Stimulated activated effector memory CD8-positive, alpha-beta T cell treated with anti-CD3 and anti-CD28 coated beads, Interleukin-12 subunit alpha, Interleukin-12 subunit beta, amount 100 ng/mL, for 72 hours (primary cell): ENCODE measurements around the gene ILK.

Experiments used
- ATAC-seq: fragments of 150-1000 bp; cut with Tn5 transposase; 2 replicates; pipeline ENCODE4 v1.10.0; 2021
- DNase-seq, 2 donors: peaks; one replicate each; pipeline ENCODE4 v3.0.0; 2021 to 2022; ENCODE audit warnings: low spot score in 2 of 2
- H3K27ac Mint-ChIP-seq: one replicate; pipeline ENCODE4 v1.8.0; 2022; ENCODE audit warnings: mild to moderate bottlenecking, mixed read lengths
- H3K36me3 Mint-ChIP-seq: one replicate; pipeline ENCODE4 v1.8.0; 2022; ENCODE audit warnings: mild to moderate bottlenecking, mixed read lengths
- H3K4me1 Mint-ChIP-seq: one replicate; pipeline ENCODE4 v1.8.0; 2022; ENCODE audit warnings: mixed read lengths
- H3K4me3 Mint-ChIP-seq: one replicate; pipeline ENCODE4 v1.8.0; 2022; ENCODE audit warnings: mild to moderate bottlenecking, mixed read lengths
- H3K9me3 Mint-ChIP-seq: one replicate; pipeline ENCODE4 v1.8.0; 2022; ENCODE audit warnings: mixed read lengths

ILK gene

DNA sequence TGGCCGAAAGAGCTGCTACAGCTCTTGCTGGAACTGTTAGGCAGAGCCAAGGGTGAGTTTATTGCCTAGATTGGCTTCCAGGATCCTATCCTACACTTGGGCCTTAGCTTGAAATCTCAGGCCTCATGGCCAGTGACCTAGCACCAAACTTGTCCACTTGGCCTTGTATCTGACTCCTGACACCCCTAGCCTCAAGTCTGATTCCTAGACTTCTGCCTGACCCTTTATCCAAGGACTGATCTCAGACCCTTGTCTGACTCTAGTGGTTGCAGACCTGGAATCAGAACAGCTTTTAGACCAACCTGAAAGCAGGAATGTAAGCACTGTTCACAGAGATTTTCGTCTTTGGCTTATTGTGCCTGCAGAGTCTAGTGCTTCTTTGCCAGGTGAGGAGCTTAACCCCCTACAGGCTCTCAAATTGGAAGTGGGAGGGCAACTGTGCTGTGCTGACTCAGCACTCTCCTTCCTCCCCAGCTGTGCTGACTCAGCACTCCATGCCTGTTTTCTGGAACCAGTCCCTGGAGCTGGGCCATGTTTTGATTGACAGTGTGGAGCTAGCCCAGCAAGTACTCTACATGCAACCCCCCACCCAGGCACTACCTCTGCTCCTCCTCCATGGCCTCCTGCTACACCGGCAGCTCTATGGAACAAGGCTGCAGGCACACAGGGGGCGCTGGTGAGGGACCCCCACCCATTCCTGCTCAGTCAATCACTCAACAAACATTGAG is 35.2 kb upstream of the ILK start:
- no peaks in the 10 kb centered on the region for H3K4me1 Mint-ChIP-seq
- no peak overlapping the region for H3K27ac Mint-ChIP-seq
- no peaks in the 10 kb centered on the region for H3K9me3 Mint-ChIP-seq
- no peak for ATAC-seq
- DNase-seq, result no peak
- H3K36me3 Mint-ChIP-seq, result peaks cover 5% of the 10 kb centered on the region
- no peak overlapping the region for H3K4me3 Mint-ChIP-seq

DNA sequence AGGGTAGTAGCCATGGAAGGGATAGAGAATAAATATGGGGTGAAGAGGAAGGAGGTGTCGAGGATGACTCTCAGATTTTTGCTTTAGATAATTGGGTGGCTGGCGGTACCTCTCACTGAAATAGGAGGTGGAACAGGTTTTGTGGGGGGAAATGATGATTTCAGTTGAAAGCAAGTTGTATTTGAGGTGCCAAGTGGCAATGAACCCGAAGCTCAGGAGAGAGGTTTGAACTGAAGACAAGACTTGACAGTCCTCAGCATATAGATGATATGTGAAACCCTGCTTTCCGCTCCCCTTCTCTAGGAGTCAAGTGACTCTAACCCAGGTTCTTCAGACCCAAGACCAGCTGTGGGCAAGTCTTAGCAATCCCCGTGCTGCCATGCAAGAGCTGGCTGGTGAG is 33.9 kb upstream of the ILK start:
- DNase-seq (no peak), ATAC-seq (no peak)
- Mint-ChIP-seq H3K27ac (no peak overlapping the region), H3K9me3 (no peaks in the 10 kb centered on the region), H3K36me3 (peaks cover 5% of the 10 kb centered on the region), H3K4me3 (no peak overlapping the region), H3K4me1 (no peaks in the 10 kb centered on the region)

DNA sequence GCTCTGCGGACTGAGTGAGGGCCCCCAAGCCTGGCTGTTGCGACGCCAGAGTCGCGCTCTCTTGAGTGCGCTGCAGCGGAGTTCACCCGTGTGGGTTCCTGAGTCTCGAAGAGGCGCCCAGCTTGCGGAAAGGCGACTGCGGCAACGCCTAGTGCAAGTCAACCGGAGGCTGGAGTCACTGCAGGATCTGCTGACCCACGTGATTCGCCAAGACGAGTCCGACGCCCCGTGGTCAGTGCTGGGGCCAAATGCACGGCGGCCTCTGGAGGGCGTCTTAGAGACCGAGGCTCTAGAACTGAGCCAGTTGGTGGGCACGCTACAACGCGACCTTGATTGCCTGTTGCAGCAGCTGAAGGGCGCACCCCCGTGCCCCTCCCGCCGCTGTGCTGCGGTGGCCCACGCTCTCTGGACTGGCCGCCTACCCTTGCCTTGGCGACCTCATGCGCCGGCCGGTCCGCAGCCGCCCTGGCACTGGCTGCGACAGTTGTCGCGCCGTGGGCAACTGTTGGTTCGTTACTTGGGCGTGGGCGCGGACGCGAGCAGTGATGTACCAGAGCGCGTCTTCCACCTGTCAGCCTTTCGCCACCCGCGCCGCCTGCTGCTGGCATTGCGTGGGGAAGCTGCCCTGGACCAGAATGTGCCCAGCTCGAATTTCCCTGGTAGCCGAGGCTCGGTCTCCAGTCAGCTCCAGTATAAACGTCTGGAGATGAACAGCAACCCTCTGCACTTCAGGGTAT is 32.7 kb upstream of the ILK start:
- no peak for ATAC-seq
- Mint-ChIP-seq H3K9me3 (no peaks in the 10 kb centered on the region), H3K36me3 (peaks cover 5% of the 10 kb centered on the region), H3K27ac (no peak overlapping the region), H3K4me1 (no peaks in the 10 kb centered on the region), H3K4me3 (no peak overlapping the region)
- no peak for DNase-seq

DNA sequence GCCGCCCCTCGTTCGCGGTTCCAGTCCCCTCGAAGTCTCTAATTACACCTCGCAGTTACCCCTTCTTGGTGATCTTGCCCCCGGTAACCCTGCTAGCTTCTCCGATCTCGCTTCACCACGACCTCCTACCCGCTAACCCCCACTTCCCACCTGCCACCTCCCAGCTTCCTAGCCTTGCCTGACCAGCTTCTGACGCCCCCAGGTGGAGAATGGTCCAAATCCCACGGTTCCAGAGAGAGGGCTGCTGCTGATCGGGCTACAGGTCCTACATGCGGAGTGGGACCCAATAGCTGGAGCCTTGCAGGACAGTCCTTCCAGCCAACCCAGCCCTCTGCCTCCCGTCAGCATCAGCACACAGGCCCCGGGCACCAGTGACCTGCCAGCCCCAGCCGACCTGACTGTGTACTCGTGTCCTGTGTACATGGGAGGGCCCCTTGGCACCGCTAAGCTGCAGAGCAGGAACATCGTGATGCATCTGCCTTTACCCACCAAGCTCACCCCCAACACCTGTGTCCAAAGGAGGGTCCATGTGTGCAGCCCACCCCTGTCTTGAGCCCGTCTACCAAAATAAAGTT is 32.1 kb upstream of the ILK start:
- Mint-ChIP-seq H3K4me1 (no peaks in the 10 kb centered on the region), H3K4me3 (no peak overlapping the region), H3K9me3 (no peaks in the 10 kb centered on the region), H3K36me3 (peaks cover 5% of the 10 kb centered on the region), H3K27ac (peak overlapping the region; percentile 13)
- no peak for DNase-seq
- no peak for ATAC-seq

DNA sequence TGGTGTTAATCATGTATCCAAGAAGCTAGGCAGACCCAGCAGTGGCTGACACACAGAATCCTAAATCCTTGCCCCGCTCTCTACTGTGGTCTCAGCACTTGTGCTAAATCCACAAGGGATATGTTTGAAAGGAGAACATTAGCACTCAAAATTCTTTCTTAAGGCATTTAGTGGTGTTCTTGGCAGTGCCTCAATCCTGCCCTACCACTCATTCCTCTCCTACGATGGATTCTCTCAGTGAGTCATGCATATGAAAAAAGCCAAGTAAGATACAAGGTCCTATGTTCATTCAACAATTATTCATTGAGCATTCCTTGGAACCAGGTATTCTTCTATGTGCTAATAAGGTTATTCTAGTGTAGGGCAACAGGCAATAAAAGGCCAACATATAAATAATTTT is 31.4 kb upstream of the ILK start:
- Mint-ChIP-seq H3K27ac (no peak overlapping the region), H3K36me3 (peaks cover 5% of the 10 kb centered on the region), H3K9me3 (no peaks in the 10 kb centered on the region), H3K4me3 (no peak overlapping the region), H3K4me1 (no peaks in the 10 kb centered on the region)
- DNase-seq, result no peak
- ATAC-seq, result no peak

DNA sequence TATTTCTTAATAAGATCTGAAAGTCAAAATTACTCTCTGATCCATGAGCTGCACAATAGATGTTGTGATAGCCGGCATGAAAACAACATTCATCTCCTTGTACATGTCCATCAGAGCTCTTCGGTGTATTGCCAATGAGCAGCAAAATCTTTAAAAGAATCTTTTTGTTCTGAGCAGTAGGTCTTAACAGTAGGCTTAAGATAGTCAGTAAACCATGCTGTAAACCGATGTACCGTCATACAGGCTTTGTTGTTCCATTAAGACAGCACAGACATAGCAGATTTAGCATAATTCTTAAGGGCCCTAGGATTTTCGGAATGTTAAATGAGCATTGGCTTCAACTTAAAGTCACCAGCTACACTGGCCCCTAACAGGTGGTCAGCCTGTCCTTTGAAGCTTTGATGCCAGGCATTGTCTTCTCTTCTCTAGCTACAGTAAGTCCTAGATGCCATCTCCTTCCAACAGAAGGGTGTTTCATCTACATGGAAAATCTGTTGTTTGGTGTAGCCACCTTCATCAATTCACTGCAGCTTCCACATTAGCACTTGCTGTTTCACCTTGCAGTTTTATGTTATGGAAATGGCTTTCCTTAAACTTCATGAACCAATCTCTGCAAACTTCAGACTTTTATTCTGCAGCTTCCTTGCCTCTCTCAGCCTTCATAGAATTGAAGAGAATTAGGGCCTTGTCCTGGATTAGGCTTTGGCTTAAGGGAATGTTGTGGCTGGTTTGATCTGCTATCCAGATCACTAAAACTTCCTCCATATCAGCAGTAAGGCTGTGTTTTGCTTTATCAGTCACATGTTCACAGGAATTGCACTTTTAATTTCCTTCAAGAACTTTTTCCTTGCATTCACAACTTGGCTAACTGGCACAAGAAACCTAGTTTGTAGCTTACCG is 28.5 kb upstream of the ILK start:
- H3K27ac Mint-ChIP-seq, result no peak overlapping the region
- DNase-seq (no peak), ATAC-seq (no peak)
- H3K36me3 Mint-ChIP-seq, result peaks cover 5% of the 10 kb centered on the region
- H3K9me3 Mint-ChIP-seq, result no peaks in the 10 kb centered on the region
- no peaks in the 10 kb centered on the region for H3K4me1 Mint-ChIP-seq
- no peak overlapping the region for H3K4me3 Mint-ChIP-seq

DNA sequence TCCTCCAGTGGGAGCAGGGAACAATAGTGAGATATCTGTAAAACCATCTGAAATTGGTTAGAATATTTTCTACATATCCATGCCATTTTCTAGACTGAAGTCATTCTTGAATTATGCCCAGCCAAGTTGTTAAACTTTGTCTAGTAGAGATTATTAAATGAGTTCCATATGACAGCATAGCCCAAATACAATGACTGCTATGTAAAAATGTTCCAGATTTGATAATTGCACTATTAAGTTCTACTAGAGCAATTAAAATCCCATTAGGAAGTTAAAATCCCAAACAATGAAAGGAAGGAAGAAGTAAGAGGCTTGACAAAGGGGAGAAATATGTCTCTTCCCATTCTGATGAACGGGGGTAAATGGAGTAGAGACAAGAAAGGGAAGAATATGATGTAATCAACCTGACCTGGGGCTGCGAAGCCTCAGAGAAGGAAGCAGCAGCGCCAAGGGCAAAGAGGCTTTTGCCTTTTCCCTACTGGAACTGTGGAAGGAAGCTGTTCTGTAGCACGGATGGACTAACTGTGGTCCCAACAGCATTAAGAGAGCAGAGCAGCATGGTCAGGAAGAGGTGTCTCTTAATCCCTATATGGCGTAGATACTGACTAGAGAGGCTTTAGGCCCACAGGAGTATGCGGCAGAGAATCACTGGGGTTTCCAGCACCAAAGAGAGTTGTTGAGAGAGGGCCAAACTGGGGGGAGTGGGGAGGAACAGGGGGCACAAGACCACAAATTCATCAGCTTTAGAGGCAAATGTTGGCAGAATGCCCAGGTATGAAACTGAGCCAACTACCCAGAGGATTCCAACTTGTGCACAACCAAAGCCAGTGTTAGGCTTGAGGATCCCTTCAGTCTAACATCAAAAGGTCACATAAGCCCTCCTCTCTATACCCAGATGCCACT is 26.9 kb upstream of the ILK start:
- no peaks in the 10 kb centered on the region for H3K9me3 Mint-ChIP-seq
- ATAC-seq (no peak), DNase-seq (no peak)
- no peak overlapping the region for H3K4me3 Mint-ChIP-seq
- H3K27ac Mint-ChIP-seq, result no peak overlapping the region
- H3K36me3 Mint-ChIP-seq, result peaks cover 5% of the 10 kb centered on the region
- H3K4me1 Mint-ChIP-seq, result no peaks in the 10 kb centered on the region

DNA sequence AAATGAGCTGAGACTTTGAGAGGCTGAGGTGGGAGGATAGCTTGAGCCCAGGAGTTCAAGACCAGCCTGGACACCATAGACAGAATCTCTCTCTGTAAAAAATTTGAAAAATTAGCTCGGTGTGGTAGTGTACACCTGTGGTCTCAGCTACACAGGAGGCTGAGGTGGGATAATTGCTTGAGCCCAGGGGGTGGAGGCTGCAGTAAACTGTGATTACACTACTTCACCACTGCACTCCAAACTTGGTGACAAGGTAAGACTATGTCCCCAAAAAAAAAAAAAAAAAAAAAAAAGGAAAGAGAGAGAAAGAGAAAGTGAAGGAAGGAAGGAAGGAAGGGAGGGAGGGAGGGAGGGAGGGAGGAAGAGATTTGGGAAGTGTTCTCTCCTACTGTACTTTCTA is 25.4 kb upstream of the ILK start:
- no peak overlapping the region for H3K27ac Mint-ChIP-seq
- peaks cover 9% of the 10 kb centered on the region for H3K9me3 Mint-ChIP-seq
- ATAC-seq (no peak), DNase-seq (no peak)
- H3K4me1 Mint-ChIP-seq, result no peaks in the 10 kb centered on the region
- no peak overlapping the region for H3K4me3 Mint-ChIP-seq
- no peaks in the 10 kb centered on the region for H3K36me3 Mint-ChIP-seq

DNA sequence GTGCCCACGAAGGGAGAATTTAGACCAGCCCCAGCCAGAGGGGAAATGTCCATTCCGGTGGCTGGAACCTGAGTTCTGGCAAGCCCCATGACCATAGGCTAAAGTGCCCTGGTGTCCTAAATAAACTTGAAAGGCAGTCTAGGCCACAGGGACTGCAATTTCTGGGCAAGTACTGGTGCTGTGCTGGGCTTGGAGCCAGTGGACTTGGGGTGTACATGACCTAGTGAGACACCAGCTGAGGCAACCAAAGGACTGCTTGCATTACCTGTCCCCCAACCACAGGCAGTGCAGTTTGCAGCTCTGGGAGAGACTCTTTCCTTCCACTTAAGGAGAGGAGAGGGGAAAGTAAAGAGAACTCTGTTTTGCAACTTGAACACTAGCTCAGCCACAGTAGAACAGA is 23.9 kb upstream of the ILK start:
- no peak for DNase-seq
- Mint-ChIP-seq H3K4me3 (no peak overlapping the region), H3K27ac (no peak overlapping the region), H3K9me3 (peaks cover 16% of the 10 kb centered on the region), H3K4me1 (no peaks in the 10 kb centered on the region), H3K36me3 (no peaks in the 10 kb centered on the region)
- no peak for ATAC-seq

DNA sequence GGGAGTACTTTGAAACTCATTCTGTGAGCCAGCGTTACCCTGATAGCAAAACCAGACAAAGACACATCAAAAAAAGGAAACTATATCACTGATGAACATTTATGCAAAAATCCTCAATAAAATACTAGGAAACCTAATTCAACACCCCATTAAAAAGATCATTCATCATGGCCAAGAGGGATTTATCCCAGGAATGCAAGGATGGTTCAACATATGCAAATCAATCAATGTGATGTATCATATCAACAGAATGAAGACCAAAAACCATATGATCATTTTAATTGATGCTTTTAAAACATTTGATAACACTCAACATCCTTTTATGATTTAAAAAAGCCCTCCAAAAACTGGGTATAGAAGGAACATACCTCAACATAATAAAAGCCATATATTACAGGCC is 20.0 kb upstream of the ILK start:
- Mint-ChIP-seq H3K27ac (no peak overlapping the region), H3K36me3 (no peaks in the 10 kb centered on the region), H3K9me3 (peaks cover 19% of the 10 kb centered on the region), H3K4me3 (no peak overlapping the region), H3K4me1 (no peaks in the 10 kb centered on the region)
- DNase-seq, result no peak
- ATAC-seq, result no peak

DNA sequence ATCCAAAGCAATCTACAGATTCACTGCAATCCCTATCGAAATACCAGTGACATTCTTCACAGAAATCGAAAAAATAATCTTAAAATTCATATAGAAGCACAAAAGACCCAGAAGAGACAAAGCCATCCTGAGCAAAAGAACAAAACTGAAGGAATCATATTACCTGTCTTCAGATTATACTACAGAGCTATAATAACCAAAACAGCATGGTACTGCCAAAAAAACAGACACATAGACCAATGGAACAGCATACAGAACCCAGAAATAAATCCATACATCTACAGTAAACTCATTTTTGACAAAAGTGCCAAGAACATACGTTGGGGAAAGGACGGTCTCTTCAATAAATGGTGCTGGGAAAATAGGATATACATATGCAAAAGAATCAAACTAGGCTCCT is 19.0 kb upstream of the ILK start:
- Mint-ChIP-seq H3K9me3 (peaks cover 19% of the 10 kb centered on the region), H3K4me1 (no peaks in the 10 kb centered on the region), H3K36me3 (peaks cover 4% of the 10 kb centered on the region), H3K27ac (no peak overlapping the region), H3K4me3 (no peak overlapping the region)
- DNase-seq (no peak), ATAC-seq (no peak)

DNA sequence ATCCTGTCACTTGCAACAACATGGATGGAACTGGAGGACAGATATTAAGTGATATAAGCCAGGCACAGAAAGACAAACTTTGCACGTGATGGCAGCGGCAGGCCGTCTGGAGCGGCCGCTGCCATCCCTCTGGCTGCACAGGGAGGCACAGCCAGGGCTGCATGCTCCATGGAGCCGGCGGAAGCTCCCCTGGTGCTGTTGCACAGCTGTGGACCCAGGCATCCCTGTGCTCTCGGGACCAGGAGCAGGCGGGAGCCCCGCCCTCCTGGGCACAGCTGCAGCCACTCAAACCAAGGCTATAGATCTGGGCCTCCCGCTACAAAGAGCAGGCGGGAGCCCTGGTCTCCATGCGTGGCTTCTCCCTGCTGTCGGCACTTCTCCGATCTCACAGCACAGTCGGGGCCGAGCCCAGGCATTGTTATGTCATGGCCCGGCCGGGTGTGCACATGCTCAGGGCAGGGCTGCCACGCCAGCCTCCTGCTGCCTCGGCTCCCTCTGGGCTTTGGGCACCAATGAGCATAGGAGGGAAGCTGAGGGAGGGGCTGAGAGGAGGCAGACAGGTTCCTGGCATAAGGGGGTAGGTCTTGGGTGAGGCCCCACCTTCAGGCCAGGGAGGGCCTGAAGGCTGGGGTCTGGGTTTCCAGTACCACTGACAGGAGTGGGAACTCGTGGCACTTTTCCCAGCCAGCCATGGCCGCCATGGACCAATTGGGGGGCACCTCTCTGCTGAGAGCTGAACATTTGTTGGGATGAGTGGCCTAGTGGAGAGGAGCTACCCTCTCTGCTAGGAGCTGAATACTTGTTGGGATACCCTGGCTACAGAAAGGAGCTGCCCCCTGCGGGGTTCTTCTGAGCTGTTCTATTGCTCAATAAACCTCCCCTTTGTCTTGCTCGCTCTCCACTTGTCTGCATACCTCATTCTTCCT is 16.9 kb upstream of the ILK start:
- no peaks in the 10 kb centered on the region for H3K4me1 Mint-ChIP-seq
- DNase-seq (peak in 1 of 2 donors; percentile 38), ATAC-seq (no peak)
- H3K27ac Mint-ChIP-seq, result no peak overlapping the region
- H3K4me3 Mint-ChIP-seq, result no peak overlapping the region
- H3K36me3 Mint-ChIP-seq, result peaks cover 25% of the 10 kb centered on the region
- H3K9me3 Mint-ChIP-seq, result peaks cover 19% of the 10 kb centered on the region

DNA sequence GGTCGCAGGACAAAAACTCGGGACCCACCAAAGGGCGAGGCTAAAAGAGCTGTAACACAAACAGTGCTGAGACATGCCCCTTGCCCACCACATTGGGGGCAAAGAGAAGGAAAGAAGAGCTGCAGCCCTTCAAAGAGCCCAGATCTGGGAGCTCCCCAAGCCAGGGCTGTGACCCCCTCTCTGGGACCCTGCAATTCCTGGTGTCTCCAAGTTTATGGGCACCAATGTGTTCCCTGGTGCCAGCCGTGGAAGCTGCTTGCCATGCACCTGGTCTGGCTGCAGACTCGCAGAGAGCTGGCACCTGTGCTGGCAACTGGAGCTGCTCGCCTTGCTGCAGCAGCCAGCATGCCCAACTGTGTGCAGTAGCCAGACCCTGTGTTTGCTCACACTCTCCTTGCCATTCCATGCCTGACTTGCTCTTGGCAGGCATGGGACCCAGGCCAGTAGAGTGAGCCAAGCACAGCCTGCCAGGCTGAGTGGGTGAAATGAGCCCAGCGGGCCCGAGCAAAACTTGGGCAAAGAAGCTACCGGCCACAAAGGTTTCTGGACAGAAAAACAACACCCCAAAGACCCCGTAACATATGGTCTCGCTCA is 16.1 kb upstream of the ILK start:
- Mint-ChIP-seq H3K27ac (no peak overlapping the region), H3K9me3 (peaks cover 15% of the 10 kb centered on the region), H3K4me3 (no peak overlapping the region), H3K36me3 (peaks cover 33% of the 10 kb centered on the region), H3K4me1 (no peaks in the 10 kb centered on the region)
- ATAC-seq (no peak), DNase-seq (no peak)
